Vagina (tissue), 2 donors: Measurements from ENCODE around the gene RAPGEF4.

Source experiments
- CTCF ChIP-seq, 3 experiments: fragments of 450-650 bp in 2 of 3; fragments of 200-600 bp in 1 of 3; sonication (generic) in 1 of 3; IDR thresholded peaks; one replicate each; pipeline ENCODE4 v1.5.1; 2017 to 2019; ENCODE audit warnings: antibody characterized with exemption in 3 of 3, mild to moderate bottlenecking in 2 of 3, moderate library complexity in 2 of 3
- POLR2A ChIP-seq, 2 donors: fragments of 450-650 bp; IDR thresholded peaks; one replicate each; pipeline ENCODE4 v1.6.1; 2017; ENCODE audit warnings: antibody characterized with exemption in 2 of 2, mild to moderate bottlenecking in 2 of 2, moderate library complexity in 2 of 2
- POLR2AphosphoS5 ChIP-seq, 2 donors: sonication (generic); formaldehyde crosslinking; IDR thresholded peaks; one replicate each; pipeline ENCODE4 v1.9.0; 2017; ENCODE audit warnings: antibody characterized with exemption in 2 of 2, mild to moderate bottlenecking in 2 of 2, low read depth in 1 of 2; ENCODE audit not compliant: insufficient read depth in 1 of 2

- TF ChIP-seq CTCF (IDR thresholded peaks at IDR 0.05) (no peak), POLR2A (IDR thresholded peaks at IDR 0.05) (no peak), POLR2AphosphoS5 (IDR thresholded peaks at IDR 0.05; ENCODE audit: insufficient read depth in 1 of 2, low read depth in 1 of 2) (no peak)
Measured at GRCh38 chr2:172777431-172777830, 41.8 kb downstream of the RAPGEF4 start.
